GM19372 (cell line): Measurements from ENCODE around the gene IL12B.
"Not testable (repeated sequence)": the region's sequence is repeated elsewhere in the genome, so short reads cannot be mapped to it uniquely, and the experiment has no call there.

Source experiments
- ATAC-seq: cut with Tn5 transposase; IDR thresholded peaks from one replicate; pipeline ENCODE4 v1.9.1; 2021; ENCODE audit warnings: mild to moderate bottlenecking, low read depth, moderate library complexity; ENCODE audit not compliant: unreplicated experiment

IL12B gene

DNA sequence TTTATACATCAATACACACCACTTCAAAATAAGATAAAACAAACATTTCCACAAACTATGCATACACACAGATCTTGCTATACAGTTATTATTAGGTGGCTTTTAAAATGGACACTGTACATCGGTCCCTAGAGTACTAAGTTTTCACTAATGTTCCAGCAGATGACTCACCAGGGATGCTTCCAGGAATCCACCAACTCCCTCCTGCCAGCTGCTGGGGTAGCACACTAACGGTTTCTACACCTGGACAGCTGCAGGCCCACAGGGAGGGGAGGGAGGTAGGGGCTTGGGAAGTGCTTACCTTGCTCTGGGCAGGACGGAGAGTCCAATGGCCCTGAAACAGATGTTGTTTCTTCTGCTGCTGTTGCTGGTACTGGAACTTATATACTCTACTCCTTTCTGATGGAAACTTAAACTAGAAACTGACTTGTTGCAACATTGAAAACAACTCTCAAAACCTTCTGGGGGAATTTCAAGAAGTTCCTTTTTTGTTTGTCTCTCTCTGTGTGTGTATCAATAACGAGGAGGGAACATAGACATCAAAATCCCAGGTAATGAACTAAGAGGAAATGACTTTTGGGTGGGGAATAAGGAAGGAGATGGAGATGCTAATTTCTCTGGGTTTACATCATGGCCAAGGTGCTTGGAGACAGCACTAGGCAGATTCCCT, at the start of gene IL12B:
IL12B (minus strand) TSS at position 357 of the 670 bp plus-strand sequence. CDS start 3,705 bp downstream, outside the sequence.
- no peak for ATAC-seq

DNA sequence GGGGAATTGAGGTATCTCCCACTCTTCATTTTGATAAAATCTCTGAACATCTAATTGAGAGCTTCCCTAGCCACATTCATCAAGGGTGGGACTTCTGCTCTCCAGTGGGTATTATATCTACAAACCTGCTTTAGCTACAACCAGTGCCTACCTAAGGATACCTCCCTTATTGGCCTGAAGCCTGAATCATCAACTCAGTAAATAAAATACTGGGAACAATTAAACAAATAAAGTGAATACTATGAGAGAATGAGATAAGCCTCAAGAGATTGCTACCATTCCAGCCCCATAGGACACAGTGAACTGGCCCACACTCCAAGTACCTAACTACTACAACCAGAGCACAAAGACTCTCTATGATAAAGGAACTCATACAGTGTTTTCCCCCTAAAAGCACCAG, 47.4 kb upstream of the IL12B start:
- no peak for ATAC-seq

GRCh38 chr5:159367866-159368265, 37.6 kb upstream of the IL12B start:
- ATAC-seq: not testable (repeated sequence)

DNA sequence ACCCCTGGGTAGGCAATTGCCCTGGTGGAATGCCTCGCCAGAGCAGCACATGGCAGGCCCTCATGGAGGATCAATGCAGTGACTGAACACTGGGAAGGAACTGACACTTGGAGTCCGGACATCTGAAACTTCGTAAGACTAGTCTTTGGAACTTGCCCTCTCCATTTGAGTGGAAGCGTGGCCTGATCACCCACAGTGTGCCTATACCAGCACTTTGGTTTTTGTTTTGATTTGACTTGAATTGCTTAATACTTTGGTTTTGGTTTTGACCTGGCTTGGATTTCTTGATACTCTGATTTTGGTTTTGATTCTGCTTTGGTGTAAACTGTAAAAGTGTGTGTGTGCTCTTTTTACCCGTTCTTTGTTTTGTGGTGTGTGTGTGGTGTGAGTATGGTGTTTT, 36.5 kb upstream of the IL12B start:
- not testable (repeated sequence) for ATAC-seq

DNA sequence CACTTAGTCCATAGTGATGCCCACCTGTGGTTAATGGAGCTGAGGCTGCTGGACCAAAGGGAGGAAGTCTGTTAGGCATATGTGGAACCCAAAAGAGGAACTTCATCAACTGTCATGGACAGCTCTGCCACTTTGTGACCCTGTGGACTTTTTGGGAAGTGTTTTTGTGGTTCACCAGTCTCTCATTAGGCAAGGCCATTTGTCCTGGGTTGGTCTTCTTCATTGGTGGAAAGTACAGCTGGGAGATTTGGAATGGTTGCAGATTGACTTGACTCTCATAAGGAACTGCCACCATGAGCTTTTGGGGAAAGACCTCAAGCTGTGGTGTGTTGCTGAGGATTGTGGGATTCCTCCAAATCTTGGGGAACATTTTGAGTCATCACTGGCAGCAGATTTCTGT, 31.9 kb upstream of the IL12B start:
- no peak for ATAC-seq

DNA sequence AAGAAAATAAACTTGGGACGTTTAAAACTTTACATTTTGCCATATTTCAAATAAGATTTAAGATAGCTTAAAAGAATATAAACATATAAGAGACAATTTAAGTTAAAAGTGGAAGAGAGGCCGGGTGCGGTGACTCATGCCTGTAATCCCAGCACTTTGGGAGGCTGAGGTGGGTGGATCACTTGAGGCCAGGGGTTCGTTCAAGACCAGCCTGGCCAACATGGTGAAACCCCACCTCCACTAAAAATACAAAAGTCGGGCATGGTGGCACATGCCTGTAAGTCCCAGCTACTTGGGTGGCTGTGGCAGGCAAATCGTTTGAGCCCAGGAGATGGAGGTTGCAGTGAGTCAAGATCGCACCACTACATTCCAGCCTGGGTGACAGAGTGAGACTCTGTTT, 29.6 kb upstream of the IL12B start:
- ATAC-seq: not testable (repeated sequence)

GRCh38 chr5:159359408-159359807, 29.1 kb upstream of the IL12B start:
- no peak for ATAC-seq

DNA sequence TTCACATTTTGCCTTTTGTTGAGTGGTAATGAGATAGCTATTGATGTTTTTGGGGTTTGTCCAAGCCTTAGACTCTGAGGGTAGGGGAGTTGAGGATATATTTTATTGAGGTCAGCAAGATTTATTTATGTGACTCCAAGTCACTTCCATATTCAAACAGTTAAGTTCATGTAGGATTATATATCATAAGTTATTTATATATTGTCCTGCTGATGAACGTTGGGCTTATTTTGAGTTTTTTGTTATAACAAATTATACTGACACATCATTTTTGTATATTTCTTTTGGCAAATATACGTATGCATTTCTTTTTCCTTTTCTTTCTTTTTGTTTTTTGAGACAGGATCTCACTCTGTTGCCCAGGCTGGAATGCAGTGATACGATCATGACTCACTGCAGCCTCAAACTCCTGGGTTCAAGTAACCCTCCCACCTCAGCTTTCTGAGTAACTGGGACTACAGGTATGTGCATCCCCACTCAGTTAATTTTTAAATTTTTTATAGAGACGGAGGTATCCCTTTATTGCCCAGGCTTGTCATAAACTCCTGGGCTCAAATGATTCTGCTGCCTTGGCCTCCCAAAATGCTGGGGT, 23.5 kb upstream of the IL12B start:
- no peak for ATAC-seq

DNA sequence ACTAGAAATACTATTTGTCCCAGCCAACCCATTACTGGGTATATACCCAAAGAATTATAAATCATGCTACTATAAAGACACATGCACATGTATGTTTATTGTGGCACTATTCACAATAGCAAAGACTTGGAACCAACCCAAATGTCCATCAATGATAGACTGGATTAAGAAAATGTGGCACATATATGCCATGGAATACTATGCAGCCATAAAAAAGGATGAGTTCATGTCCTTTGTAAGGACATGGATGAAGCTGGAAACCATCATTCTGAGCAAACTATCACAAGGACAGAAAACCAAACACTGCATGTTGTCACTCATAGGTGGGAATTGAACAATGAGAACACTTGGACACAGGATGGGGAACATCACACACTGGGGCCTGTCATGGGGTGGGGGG, 20.4 kb upstream of the IL12B start:
- ATAC-seq: not testable (repeated sequence)

GRCh38 chr5:159350216-159350615, 19.9 kb upstream of the IL12B start:
- not testable (repeated sequence) for ATAC-seq

DNA sequence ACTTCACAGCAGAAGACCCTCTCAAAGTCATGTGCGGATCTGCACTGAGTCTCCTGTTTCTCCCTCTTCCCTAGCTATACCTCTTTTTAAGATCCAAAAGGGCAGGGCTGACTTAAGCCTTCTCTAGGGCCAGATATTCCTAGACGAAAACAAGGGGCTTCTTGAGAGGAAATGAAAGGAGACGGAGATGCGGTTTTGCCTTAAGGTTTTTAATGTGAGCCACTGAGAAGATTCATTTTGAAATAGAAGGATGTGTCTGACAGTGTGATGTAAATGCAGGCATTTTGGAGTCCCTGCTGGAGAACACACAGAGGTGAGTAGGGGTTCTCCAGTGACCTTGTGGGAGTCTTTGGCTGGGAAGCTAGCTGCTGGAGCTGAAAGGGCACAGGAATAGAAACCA, 15.6 kb upstream of the IL12B start:
- no peak for ATAC-seq

- ATAC-seq: no peak
Measured at GRCh38 chr5:159345336-159345735, 15.0 kb upstream of the IL12B start.

GRCh38 chr5:159343295-159344094, 13.2 kb upstream of the IL12B start:
- no peak for ATAC-seq

DNA sequence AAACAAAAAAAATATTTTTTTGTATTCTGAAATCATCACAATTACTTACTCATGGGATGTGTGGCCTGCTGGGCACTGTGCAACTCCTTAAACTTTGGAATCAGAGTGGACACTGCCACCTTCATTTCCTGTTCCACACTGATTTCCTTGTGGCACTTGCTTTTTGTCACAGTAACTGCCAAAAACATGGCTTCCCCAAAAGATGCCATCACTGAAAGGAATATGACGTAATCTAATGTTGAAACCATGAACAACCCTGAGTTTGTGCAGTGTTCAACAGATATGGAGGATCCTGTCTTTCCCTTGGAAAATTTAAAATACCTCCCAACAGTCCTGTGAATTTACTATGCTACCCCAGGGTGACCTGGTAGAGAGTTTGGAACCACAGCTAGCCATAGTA, 12.6 kb upstream of the IL12B start:
- no peak for ATAC-seq

DNA sequence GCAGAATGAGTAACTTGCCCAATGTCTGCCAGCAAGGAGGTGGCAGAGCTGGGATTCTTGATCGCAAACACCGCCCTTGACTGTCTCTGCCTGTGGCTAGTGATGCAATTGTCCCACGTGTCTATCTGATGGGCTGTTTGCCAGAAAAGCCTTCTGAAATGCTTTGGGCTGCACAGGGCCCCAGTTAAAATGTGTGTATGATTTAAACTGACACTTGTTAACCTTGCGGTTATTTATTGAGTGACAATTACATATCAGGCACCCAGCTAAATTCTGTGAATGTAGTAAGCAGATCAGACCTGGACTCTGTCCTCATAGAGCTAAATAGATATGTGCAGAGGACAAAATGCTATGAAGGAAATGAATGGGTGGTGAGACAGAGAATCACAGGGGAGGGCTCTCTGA, 11.6 kb upstream of the IL12B start:
- ATAC-seq: no peak

- ATAC-seq: no peak
Measured at GRCh38 chr5:159341145-159341544, 10.9 kb upstream of the IL12B start.

GRCh38 chr5:159340511-159340910, 10.2 kb upstream of the IL12B start:
- ATAC-seq: no peak

- no peak for ATAC-seq
Measured at GRCh38 chr5:159339460-159339859, 9.2 kb upstream of the IL12B start.

DNA sequence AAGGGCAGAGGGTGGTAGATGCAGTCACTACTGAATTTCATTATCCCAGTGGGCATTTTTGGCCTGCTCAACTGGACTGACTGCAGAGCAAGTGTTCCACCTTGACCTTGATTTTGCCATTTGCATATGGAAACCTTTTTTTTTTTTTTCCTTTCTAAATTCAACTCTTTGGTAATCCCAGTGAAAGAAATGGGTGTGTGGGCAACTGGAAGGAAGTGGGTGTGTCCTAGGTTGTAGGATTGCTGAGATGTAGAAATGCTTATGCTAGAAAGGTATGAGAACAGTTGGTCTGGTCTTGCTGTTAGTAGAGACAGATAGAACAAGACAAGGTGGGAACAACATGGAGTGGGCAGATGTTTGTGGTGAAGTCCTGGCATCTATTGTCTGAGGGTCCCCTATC, 7.8 kb upstream of the IL12B start:
- no peak for ATAC-seq

- no peak for ATAC-seq
Measured at GRCh38 chr5:159337016-159337955, 7.0 kb upstream of the IL12B start.

DNA sequence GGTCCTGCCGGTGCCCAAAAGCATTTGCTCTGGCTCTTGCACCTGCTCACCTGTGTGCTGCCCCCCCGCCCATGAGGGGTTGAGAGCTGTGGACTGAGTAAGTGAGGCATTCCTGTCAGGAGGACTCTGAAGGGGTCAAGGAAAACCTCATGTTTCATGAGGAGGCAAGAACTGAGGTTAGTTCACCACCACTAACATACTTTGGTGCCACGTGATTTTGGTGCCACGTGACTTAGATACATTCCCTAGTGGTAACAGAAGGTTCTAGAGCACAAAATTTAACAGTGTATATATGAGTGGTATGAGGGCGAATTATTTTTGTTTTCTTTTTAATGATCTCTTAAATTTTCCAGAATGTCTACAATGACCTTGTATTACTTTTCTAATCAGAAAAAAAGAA, 6.3 kb upstream of the IL12B start:
- no peak for ATAC-seq
